ENCODE results near the gene DCTN2. TPM values are rescaled to one million over a fixed set of nuclear protein-coding genes. Genes with fewer than 3 reads are reported as not detected.

Gene DCTN2
- 10 to 100 TPM; 28.5 to 33.2 TPM for total RNA-seq
- 10 to 100 TPM; 29.2 to 66.6 TPM for polyA plus RNA-seq

- H3K27ac ChIP-seq (ENCODE audit: low read depth in 1 of 2, low read length in 2 of 2), result peak within 1 kb of the TSS; percentile 59 to 64
- H3K36me3 ChIP-seq (ENCODE audit: control insufficient read depth in 4 of 4, insufficient read depth in 3 of 4, low read depth in 1 of 4, low read length in 3 of 4), result peaks cover 0 to 2% (median under 1%) of the 10 kb centered on the region in 4 donors
- H3K4me1 ChIP-seq (ENCODE audit: control insufficient read depth in 4 of 4, insufficient read depth in 4 of 4, low read length in 3 of 4), result peaks cover 6 to 15% (median 10%) of the 10 kb centered on the region in 4 donors
- H3K27me3 ChIP-seq (ENCODE audit: control insufficient read depth in 4 of 4, insufficient read depth in 4 of 4, low read length in 3 of 4), result peaks cover 0 to 12% (median 2%) of the 10 kb centered on the region in 4 donors
- H3K4me3 ChIP-seq (ENCODE audit: low read depth in 1 of 3, low read length in 3 of 3), result peak within 1 kb of the TSS; percentile 85 to 86 (median 86)
- peak within 1 kb of the TSS; percentile 70 to 86 for H3K9ac ChIP-seq (ENCODE audit: low read depth in 1 of 2, low read length in 2 of 2)
- H3K9me3 ChIP-seq (ENCODE audit: control insufficient read depth in 4 of 4, low read length in 3 of 4), result no peaks in the 10 kb centered on the region
- no peak for TF ChIP-seq REST (IDR thresholded peaks at IDR 0.05)
- no peak for TF ChIP-seq YY1 (IDR thresholded peaks at IDR 0.05)
- TF ChIP-seq HNF4A (conservative IDR thresholded peaks at IDR 0.05), result no peak
- no peak for TF ChIP-seq EGR1 (IDR thresholded peaks at IDR 0.05; ENCODE audit: low read depth in 2 of 2)
- no peak for TF ChIP-seq GABPA (IDR thresholded peaks at IDR 0.05 in 1 of 2, conservative IDR thresholded peaks at IDR 0.05 in 1 of 2)
- peak; percentile 99 for TF ChIP-seq ZBTB33 (IDR thresholded peaks at IDR 0.05)
- peak in 1 of 2 donors; percentile 16 for TF ChIP-seq RAD21 (IDR thresholded peaks at IDR 0.05)
- TF ChIP-seq RXRA (IDR thresholded peaks at IDR 0.05), result peak in 1 of 2 donors; percentile 6
- no peak for TF ChIP-seq MAX (IDR thresholded peaks at IDR 0.05)
- no peak for TF ChIP-seq HNF4G (IDR thresholded peaks at IDR 0.05)
- TF ChIP-seq JUND (IDR thresholded peaks at IDR 0.05), result peak in 1 of 2 donors; percentile 86
- TF ChIP-seq NR2F2 (IDR thresholded peaks at IDR 0.05), result no peak
- TF ChIP-seq CTCF (IDR thresholded peaks at IDR 0.05; ENCODE audit: low read depth, low read length, missing input control), result peak; percentile 8
- no peak for TF ChIP-seq FOXA2 (IDR thresholded peaks at IDR 0.05)
- TF ChIP-seq TAF1 (conservative IDR thresholded peaks at IDR 0.05), result no peak
- no peak for TF ChIP-seq ATF3 (IDR thresholded peaks at IDR 0.05)
- no peak for TF ChIP-seq FOXA1 (IDR thresholded peaks at IDR 0.05)
- peak; percentile 13 for TF ChIP-seq SP1 (IDR thresholded peaks at IDR 0.05)
- peak; percentile 93 for DNase-seq (ENCODE audit: low spot score)
- 1% methylated on average over 56 of the region's 56 CpGs for WGBS
Observed at GRCh38 chr12:57546438-57547287, at the start of gene DCTN2. DCTN2 (minus strand) TSS chr12:57547192; CDS start chr12:57547063, 129 bp downstream.
